Upper lobe of left lung (tissue), 6 donors: Measurements from ENCODE around the gene TMEM100. TPM values are rescaled to one million over a fixed set of nuclear protein-coding genes. Genes with fewer than 3 reads are reported as not detected.

Experiments
- ATAC-seq, 2 donors: fragments of 200-7000 bp; cut with Tn5 transposase; one replicate each; pipeline ENCODE4 v1.9.1; 2022; ENCODE audit warnings: mild to moderate bottlenecking in 2 of 2, moderate library complexity in 2 of 2; ENCODE audit not compliant: low FRiP score in 2 of 2
- DNase-seq, 2 donors: peaks; one replicate each; pipeline ENCODE4 v3.0.0-alpha.2; 2019 to 2020
- H3K27ac ChIP-seq, 4 donors: fragments of 200-600 bp; sonication (generic); one replicate each; pipeline ENCODE4 v1.5.1; 2016 to 2019
- H3K27me3 ChIP-seq, 4 donors: fragments of 200-600 bp; sonication (generic); one replicate each; pipeline ENCODE4 v1.5.1; 2017 to 2019
- H3K36me3 ChIP-seq, 4 donors: fragments of 200-600 bp; sonication (generic); one replicate each; pipeline ENCODE4 v1.5.1; 2016 to 2019
- H3K4me1 ChIP-seq, 4 donors: fragments of 200-600 bp; sonication (generic); one replicate each; pipeline ENCODE4 v1.5.1; 2018 to 2019
- H3K4me3 ChIP-seq, 4 donors: fragments of 200-600 bp; sonication (generic); one replicate each; pipeline ENCODE4 v1.5.1; 2017 to 2019; ENCODE audit warnings: mild to moderate bottlenecking in 2 of 4, moderate library complexity in 1 of 4
- H3K9me3 ChIP-seq, 4 donors: fragments of 200-600 bp; sonication (generic); one replicate each; pipeline ENCODE4 v1.5.1; 2018 to 2019
- EP300 ChIP-seq, 4 donors: sonication (generic); formaldehyde crosslinking; IDR thresholded peaks; one replicate each; pipeline ENCODE4 v1.5.1; 2017; ENCODE audit warnings: antibody characterized with exemption in 4 of 4, control low read depth in 2 of 4
- POLR2A ChIP-seq, 4 donors: fragments of 450-650 bp; IDR thresholded peaks; one replicate each; pipeline ENCODE4 v1.5.1; 2016 to 2017; ENCODE audit warnings: antibody characterized with exemption in 4 of 4, mild to moderate bottlenecking in 2 of 4
- POLR2AphosphoS5 ChIP-seq, 2 donors: sonication (generic); formaldehyde crosslinking; IDR thresholded peaks; one replicate each; pipeline ENCODE4 v1.5.1; 2017; ENCODE audit warnings: antibody characterized with exemption in 2 of 2
- WGBS, 2 donors: methylation state at CpG; one replicate each; pipeline ENCODE4 v1.1.5; 2017 to 2018; 5-methylcytosine and 5-hydroxymethylcytosine counted together
- total RNA-seq, 6 donors: library from RNA; depleted of rRNA in 4 of 6; stranded (reverse); fragments of >200 nt in 4 of 6; gene quantifications; one replicate each; pipeline versions ENCODE4 v1.1.0 to v1.2.1, GENCODE V29; 2016 to 2021
- TF ChIP-seq, protein P1 (sequence below), 6 experiments: fragments of 450-650 bp in 4 of 6; fragments of 200-600 bp in 2 of 6; sonication (generic) in 2 of 6; IDR thresholded peaks; one replicate each; pipeline ENCODE4 v1.5.1; 2016 to 2019; ENCODE audit warnings: antibody characterized with exemption in 6 of 6
- donor health status: DM: no; HTN: no; CAD: no; lungs with moderate emphysema.
- donor health status: DM: no; HTN: yes; CAD: no; lungs with severe emphysema.

Gene TMEM100
- total RNA-seq, 6 donors from 2014 or later = 89.1 to 195 (median 142) TPM

DNA sequence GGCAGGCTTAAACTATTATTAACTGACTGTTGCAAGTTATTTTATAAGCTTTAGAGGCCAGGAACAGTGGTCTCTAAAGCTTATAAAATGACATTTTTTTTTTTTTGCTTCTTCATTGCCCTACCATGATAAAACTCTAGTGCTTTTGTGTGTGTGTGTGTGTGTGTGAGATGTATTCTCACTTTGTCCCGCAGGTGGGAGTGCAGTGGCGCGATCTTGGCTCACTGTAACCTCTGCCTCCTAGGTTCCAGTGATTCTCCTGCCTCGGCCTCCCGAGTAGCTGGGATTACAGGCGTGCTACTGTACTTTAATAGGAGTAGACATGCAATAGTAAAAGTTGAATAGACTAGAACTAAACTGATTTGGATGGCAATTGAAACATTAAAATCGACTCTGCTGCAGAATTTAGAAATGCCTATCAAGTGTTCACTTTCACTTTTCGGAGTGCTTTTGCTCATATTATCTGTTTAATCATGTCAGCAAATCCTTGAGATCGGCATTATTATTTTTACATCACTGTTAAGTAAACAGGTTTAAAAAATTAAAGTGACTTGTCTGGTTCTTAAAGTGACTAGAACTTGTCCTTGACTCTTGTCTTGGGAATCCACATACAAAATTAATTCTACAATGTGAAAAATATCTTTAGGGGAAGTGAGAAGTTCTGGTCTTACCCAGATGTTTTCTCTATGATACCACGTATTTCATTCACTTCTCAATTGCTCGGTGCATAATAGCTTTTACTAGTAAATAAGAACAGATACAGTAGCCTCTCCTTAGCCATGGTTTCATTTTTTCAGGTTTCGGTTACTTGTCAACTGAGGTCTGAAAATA is 19.8 kb upstream of the TMEM100 start:
- no peaks in the 10 kb centered on the region for H3K9me3 ChIP-seq
- DNase-seq = no peak
- H3K27ac ChIP-seq = no peak overlapping the region
- H3K27me3 ChIP-seq = no peaks in the 10 kb centered on the region
- WGBS, 2 donors = 65 to 68% methylated on average over 12 of the region's 12 CpGs
- no peaks in the 10 kb centered on the region for H3K36me3 ChIP-seq
- H3K4me1 ChIP-seq = no peaks in the 10 kb centered on the region
- TF ChIP-seq EP300 (IDR thresholded peaks at IDR 0.05) (no peak), POLR2AphosphoS5 (IDR thresholded peaks at IDR 0.05) (no peak), POLR2A (IDR thresholded peaks at IDR 0.05) (no peak)
- TF ChIP-seq, protein P1, sequence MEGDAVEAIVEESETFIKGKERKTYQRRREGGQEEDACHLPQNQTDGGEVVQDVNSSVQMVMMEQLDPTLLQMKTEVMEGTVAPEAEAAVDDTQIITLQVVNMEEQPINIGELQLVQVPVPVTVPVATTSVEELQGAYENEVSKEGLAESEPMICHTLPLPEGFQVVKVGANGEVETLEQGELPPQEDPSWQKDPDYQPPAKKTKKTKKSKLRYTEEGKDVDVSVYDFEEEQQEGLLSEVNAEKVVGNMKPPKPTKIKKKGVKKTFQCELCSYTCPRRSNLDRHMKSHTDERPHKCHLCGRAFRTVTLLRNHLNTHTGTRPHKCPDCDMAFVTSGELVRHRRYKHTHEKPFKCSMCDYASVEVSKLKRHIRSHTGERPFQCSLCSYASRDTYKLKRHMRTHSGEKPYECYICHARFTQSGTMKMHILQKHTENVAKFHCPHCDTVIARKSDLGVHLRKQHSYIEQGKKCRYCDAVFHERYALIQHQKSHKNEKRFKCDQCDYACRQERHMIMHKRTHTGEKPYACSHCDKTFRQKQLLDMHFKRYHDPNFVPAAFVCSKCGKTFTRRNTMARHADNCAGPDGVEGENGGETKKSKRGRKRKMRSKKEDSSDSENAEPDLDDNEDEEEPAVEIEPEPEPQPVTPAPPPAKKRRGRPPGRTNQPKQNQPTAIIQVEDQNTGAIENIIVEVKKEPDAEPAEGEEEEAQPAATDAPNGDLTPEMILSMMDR (IDR thresholded peaks at IDR 0.05) = no peak
- no peak overlapping the region for H3K4me3 ChIP-seq
- ATAC-seq = no peak

GRCh38 chr17:55741356-55741700 is 18.7 kb upstream of the TMEM100 start:
- TF ChIP-seq, protein P1 (IDR thresholded peaks at IDR 0.05) = no peak
- TF ChIP-seq POLR2AphosphoS5 (IDR thresholded peaks at IDR 0.05) = no peak
- no peak for TF ChIP-seq POLR2A (IDR thresholded peaks at IDR 0.05)
- no peak for TF ChIP-seq EP300 (IDR thresholded peaks at IDR 0.05)
- no peaks in the 10 kb centered on the region for H3K9me3 ChIP-seq
- H3K27me3 ChIP-seq = no peaks in the 10 kb centered on the region
- H3K36me3 ChIP-seq = no peaks in the 10 kb centered on the region
- H3K27ac ChIP-seq = peak overlapping the region in 1 of 4 donors; percentile 22
- no peak for DNase-seq
- 83 to 89% methylated on average over 3 of the region's 3 CpGs for WGBS, 2 donors
- no peak overlapping the region for H3K4me3 ChIP-seq
- no peaks in the 10 kb centered on the region for H3K4me1 ChIP-seq
- no peak for ATAC-seq

DNA sequence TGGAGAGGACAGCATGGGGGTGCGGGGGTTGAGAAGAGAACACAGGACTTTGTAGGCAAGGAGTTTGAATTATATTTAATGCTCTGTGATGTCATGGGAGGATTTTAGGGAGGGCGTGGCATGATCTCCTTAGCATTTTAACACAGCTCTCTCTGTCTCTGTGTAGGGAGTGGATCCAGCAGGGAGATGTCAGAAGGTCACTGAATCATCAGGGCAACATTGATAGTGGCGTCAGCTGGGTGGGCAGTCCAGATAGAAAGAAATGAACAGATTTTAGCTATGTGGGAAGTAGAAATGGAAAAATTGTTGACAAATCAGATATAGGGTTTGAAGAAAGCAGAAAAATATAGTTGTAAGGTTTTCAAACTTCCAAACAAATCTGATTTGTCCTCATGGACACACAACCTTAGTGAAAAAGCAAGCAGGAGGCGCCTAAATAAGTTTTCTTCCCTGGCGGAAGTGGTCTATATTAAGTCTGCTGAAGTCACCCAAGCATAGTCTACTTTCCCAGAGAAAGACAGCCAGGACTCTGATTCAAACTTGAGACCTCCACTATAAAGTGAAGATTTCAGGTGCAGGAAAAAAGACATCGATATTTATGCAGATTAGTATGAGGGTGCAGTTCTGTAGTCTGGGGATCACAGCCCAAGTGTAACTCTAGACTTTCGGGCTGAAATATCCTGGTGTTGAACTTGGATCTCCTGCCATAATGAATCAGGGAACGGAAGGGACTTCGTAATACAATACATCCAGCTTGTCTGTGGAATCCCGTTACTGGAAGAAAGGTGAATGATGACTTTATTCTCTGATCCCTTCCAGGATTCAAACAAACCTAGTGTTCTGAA is 18.1 kb upstream of the TMEM100 start:
- 86 to 92% methylated on average over 10 of the region's 10 CpGs for WGBS, 2 donors
- Histone ChIP-seq H3K9me3 (no peaks in the 10 kb centered on the region), H3K27me3 (no peaks in the 10 kb centered on the region), H3K27ac (no peak overlapping the region), H3K4me1 (peaks cover 0 to 2% (median 0%) of the 10 kb centered on the region in 4 donors), H3K4me3 (no peak overlapping the region), H3K36me3 (no peaks in the 10 kb centered on the region)
- ATAC-seq (no peak), DNase-seq (no peak)
- TF ChIP-seq, protein P1 (IDR thresholded peaks at IDR 0.05) = no peak
- TF ChIP-seq POLR2A (IDR thresholded peaks at IDR 0.05) (no peak), POLR2AphosphoS5 (IDR thresholded peaks at IDR 0.05) (no peak), EP300 (IDR thresholded peaks at IDR 0.05) (no peak)

GRCh38 chr17:55737976-55738501 is 15.4 kb upstream of the TMEM100 start:
- Histone ChIP-seq H3K9me3 (no peaks in the 10 kb centered on the region), H3K27ac (no peak overlapping the region), H3K36me3 (no peaks in the 10 kb centered on the region), H3K4me3 (no peak overlapping the region), H3K27me3 (no peaks in the 10 kb centered on the region), H3K4me1 (peaks cover 7 to 17% (median 8%) of the 10 kb centered on the region in 4 donors)
- WGBS, 2 donors = 77 to 88% methylated on average over 3 to 4 of the region's 4 CpGs
- ATAC-seq (no peak), DNase-seq (no peak)
- TF ChIP-seq POLR2A (IDR thresholded peaks at IDR 0.05) = no peak
- no peak for TF ChIP-seq POLR2AphosphoS5 (IDR thresholded peaks at IDR 0.05)
- TF ChIP-seq, protein P1 (IDR thresholded peaks at IDR 0.05) = no peak
- no peak for TF ChIP-seq EP300 (IDR thresholded peaks at IDR 0.05)
